Astrocyte of the cerebellum (primary cell): ENCODE measurements around the gene CCDC92.
"Not testable (repeated sequence)": the region's sequence is repeated elsewhere in the genome, so short reads cannot be mapped to it uniquely, and the experiment has no call there.

Experiments
- DNase-seq: peaks from one replicate; pipeline ENCODE4 v3.0.0-alpha.2; 2011; ENCODE audit warnings: low read depth
- H3K4me3 ChIP-seq: 2 replicates; pipeline ENCODE4 v1.5.1; 2011; ENCODE audit warnings: mild to moderate bottlenecking, low read depth, low read length, moderate library complexity
- CTCF ChIP-seq: IDR thresholded peaks from 2 replicates; pipeline ENCODE4 v1.5.1; 2012; ENCODE audit warnings: low read length, low read depth, moderate library complexity, mild to moderate bottlenecking; ENCODE audit errors: missing control alignments
- in situ Hi-C: cut with HindIII; loops from 2 replicates; pipeline ENCODE4 v1.10.0; 2017; ENCODE audit warnings: low sequenced_read_pairs

The CCDC92 gene

GRCh38 chr12:123919980-123920360 is 52.7 kb downstream of the CCDC92 start:
- DNase-seq = no peak

GRCh38 chr12:123917337-123917850 is 55.2 kb downstream of the CCDC92 start:
- in situ Hi-C loops = no loop called here
- no peak for TF ChIP-seq CTCF
- no peak for DNase-seq
- no peak overlapping the region for H3K4me3 ChIP-seq

More at GRCh38 chr12:123919980-123920360, 52.7 kb downstream of the CCDC92 start:
- no peak overlapping the region for H3K4me3 ChIP-seq
- TF ChIP-seq CTCF = no peak
- in situ Hi-C loops = no loop called here

GRCh38 chr12:123916729-123917128 is 55.9 kb downstream of the CCDC92 start:
- no peak for TF ChIP-seq CTCF
- in situ Hi-C loops = no loop called here
- no peak overlapping the region for H3K4me3 ChIP-seq
- DNase-seq = no peak

- in situ Hi-C loops = loop anchor here (5.0 kb wide), 1 partner anchor 53 kb away; no protein-coding TSS in a partner anchor
- no peak overlapping the region for H3K4me3 ChIP-seq
- TF ChIP-seq CTCF = no peak
- no peak for DNase-seq
These were observed 57.8 kb downstream of the CCDC92 start for GRCh38 chr12:123914726-123915333.

- H3K4me3 ChIP-seq = no peak overlapping the region
- no peak for DNase-seq
- in situ Hi-C loops = loop anchor here (5.0 kb wide), 1 partner anchor 50 kb away; no protein-coding TSS in a partner anchor
- TF ChIP-seq CTCF = no peak
These were observed 59.9 kb downstream of the CCDC92 start for GRCh38 chr12:123912415-123913380.

- H3K4me3 ChIP-seq, DNase-seq: not testable (repeated sequence)
- in situ Hi-C loops = loop anchor here (5.0 kb wide), 1 partner anchor 50 kb away; no protein-coding TSS in a partner anchor
These were observed 60.8 kb downstream of the CCDC92 start for GRCh38 chr12:123911672-123912409.
